Measurements from ENCODE around the gene ZNF274.

ZNF274 gene

GRCh38 chr19:58203814-58204475, 21.1 kb downstream of the ZNF274 start:
- H2AFZ ChIP-seq (ENCODE audit: low read depth, low read length) = no peak overlapping the region
- TF ChIP-seq CTCF (IDR thresholded peaks at IDR 0.05; ENCODE audit: borderline replicate concordance, extremely low read depth, low read length, poor library complexity, severe bottlenecking) = no peak
- no peak for TF ChIP-seq EZH2 (IDR thresholded peaks at IDR 0.05; ENCODE audit: borderline replicate concordance, low read depth, low read length, severe bottlenecking)
- H3K36me3 ChIP-seq (ENCODE audit: insufficient read depth, low read length) = peaks cover 37% of the 10 kb centered on the region
- no peak overlapping the region for H3K4me2 ChIP-seq (ENCODE audit: insufficient read depth, low read length)
- no peaks in the 10 kb centered on the region for H4K20me1 ChIP-seq (ENCODE audit: insufficient read depth, low read length)
- H3K9me3 ChIP-seq (ENCODE audit: insufficient read depth, low read length, severe bottlenecking) = peaks cover 77% of the 10 kb centered on the region
- no peaks in the 10 kb centered on the region for H3K27me3 ChIP-seq (ENCODE audit: insufficient read depth, low read length, poor library complexity)
- DNase-seq (no peak), ATAC-seq (ENCODE audit: insufficient read depth, low read depth) (no peak)
- H3K4me1 ChIP-seq (ENCODE audit: insufficient read depth, low read length) = no peaks in the 10 kb centered on the region
- no peak overlapping the region for H3K27ac ChIP-seq (ENCODE audit: low read length)
- H3K9ac ChIP-seq (ENCODE audit: low read depth, low read length) = no peak overlapping the region
- H3K4me3 ChIP-seq (ENCODE audit: low read depth in 1 of 2, low read length in 2 of 2) = no peak overlapping the region
- no peaks in the 10 kb centered on the region for H3K79me2 ChIP-seq (ENCODE audit: insufficient read depth, low read length)

DNA sequence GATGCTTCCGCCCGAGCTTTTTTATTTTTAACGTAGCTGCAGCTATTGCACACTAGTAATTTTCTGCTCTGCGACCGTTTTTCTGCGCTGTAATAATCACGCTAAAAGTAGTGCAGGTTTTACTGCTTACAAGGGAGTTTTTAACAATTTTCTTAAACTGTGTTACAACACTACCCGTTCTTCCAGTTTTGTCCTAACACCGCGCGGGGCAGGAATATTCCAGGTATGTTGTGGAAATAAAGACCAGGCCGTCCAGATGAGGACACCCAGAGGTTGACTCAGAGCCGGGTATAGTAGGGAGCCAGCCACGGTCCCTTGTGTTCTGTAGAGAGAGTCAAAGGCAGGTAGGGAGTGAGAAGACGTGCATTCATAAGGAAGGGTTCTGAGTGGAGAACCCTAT, 21.7 kb downstream of the ZNF274 start:
- no peaks in the 10 kb centered on the region for H3K27me3 ChIP-seq (ENCODE audit: insufficient read depth, low read length, poor library complexity)
- peaks cover 43% of the 10 kb centered on the region for H3K36me3 ChIP-seq (ENCODE audit: insufficient read depth, low read length)
- no peak overlapping the region for H3K27ac ChIP-seq (ENCODE audit: low read length)
- H3K4me3 ChIP-seq (ENCODE audit: low read depth in 1 of 2, low read length in 2 of 2) = no peak overlapping the region
- no peak overlapping the region for H3K4me2 ChIP-seq (ENCODE audit: insufficient read depth, low read length)
- no peak for ATAC-seq (ENCODE audit: insufficient read depth, low read depth)
- H2AFZ ChIP-seq (ENCODE audit: low read depth, low read length) = no peak overlapping the region
- H4K20me1 ChIP-seq (ENCODE audit: insufficient read depth, low read length) = no peaks in the 10 kb centered on the region
- TF ChIP-seq EZH2 (IDR thresholded peaks at IDR 0.05; ENCODE audit: borderline replicate concordance, low read depth, low read length, severe bottlenecking) (no peak), CTCF (IDR thresholded peaks at IDR 0.05; ENCODE audit: borderline replicate concordance, extremely low read depth, low read length, poor library complexity, severe bottlenecking) (no peak)
- H3K9ac ChIP-seq (ENCODE audit: low read depth, low read length) = no peak overlapping the region
- H3K79me2 ChIP-seq (ENCODE audit: insufficient read depth, low read length) = no peaks in the 10 kb centered on the region
- peaks cover 72% of the 10 kb centered on the region for H3K9me3 ChIP-seq (ENCODE audit: insufficient read depth, low read length, severe bottlenecking)
- no peaks in the 10 kb centered on the region for H3K4me1 ChIP-seq (ENCODE audit: insufficient read depth, low read length)
- DNase-seq = no peak

DNA sequence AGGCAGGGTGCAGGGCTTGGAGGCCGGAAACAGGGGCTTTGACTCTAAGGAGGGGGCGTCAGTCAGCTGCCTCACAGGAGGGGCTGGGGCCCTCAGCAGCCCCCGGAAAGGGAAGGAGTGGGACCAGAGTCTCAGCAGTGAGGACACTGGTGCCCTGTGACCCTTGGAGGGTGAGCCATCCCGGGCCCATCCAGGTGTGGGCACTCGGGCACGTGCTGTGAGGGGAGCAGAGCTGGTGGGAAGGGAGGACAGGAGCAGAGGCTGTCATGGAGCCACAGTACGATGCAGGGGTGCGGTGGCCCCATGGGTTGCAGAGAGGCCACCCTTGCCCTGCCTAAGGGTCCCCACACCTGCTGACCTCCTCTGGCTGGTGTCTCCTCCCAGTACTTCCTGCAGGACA, 26.7 kb downstream of the ZNF274 start:
- peaks cover 66% of the 10 kb centered on the region for H3K36me3 ChIP-seq (ENCODE audit: insufficient read depth, low read length)

More for the DNA sequence above, 26.7 kb downstream of the ZNF274 start:
- Histone ChIP-seq H3K27ac (ENCODE audit: low read length) (no peak overlapping the region), H3K4me3 (ENCODE audit: low read depth in 1 of 2, low read length in 2 of 2) (no peak overlapping the region), H3K79me2 (ENCODE audit: insufficient read depth, low read length) (no peaks in the 10 kb centered on the region), H3K4me2 (ENCODE audit: insufficient read depth, low read length) (no peak overlapping the region), H3K9me3 (ENCODE audit: insufficient read depth, low read length, severe bottlenecking) (peaks cover 58% of the 10 kb centered on the region), H2AFZ (ENCODE audit: low read depth, low read length) (no peak overlapping the region), H3K4me1 (ENCODE audit: insufficient read depth, low read length) (no peaks in the 10 kb centered on the region), H3K27me3 (ENCODE audit: insufficient read depth, low read length, poor library complexity) (no peaks in the 10 kb centered on the region), H4K20me1 (ENCODE audit: insufficient read depth, low read length) (no peaks in the 10 kb centered on the region), H3K9ac (ENCODE audit: low read depth, low read length) (no peak overlapping the region)
- TF ChIP-seq EZH2 (IDR thresholded peaks at IDR 0.05; ENCODE audit: borderline replicate concordance, low read depth, low read length, severe bottlenecking) (no peak), CTCF (IDR thresholded peaks at IDR 0.05; ENCODE audit: borderline replicate concordance, extremely low read depth, low read length, poor library complexity, severe bottlenecking) (no peak)
- ATAC-seq (ENCODE audit: insufficient read depth, low read depth) (no peak), DNase-seq (no peak)
